NCI-H2171 (cell line): ENCODE measurements around the gene FMN2.

ENCODE experiments used
- DNase-seq: peaks from one replicate; lab custom pipeline; 2025; lab: John Stamatoyannopoulos, UW

FMN2 gene

GRCh38 chr1:240423246-240423924 lies 331.7 kb downstream of the FMN2 start:
- DNase-seq, result no peak

GRCh38 chr1:240424740-240425464 lies 333.2 kb downstream of the FMN2 start:
- DNase-seq, result no peak

GRCh38 chr1:240426051-240426450 lies 334.4 kb downstream of the FMN2 start:
- no peak for DNase-seq

GRCh38 chr1:240435996-240436566 lies 344.4 kb downstream of the FMN2 start:
- DNase-seq, result no peak

DNA sequence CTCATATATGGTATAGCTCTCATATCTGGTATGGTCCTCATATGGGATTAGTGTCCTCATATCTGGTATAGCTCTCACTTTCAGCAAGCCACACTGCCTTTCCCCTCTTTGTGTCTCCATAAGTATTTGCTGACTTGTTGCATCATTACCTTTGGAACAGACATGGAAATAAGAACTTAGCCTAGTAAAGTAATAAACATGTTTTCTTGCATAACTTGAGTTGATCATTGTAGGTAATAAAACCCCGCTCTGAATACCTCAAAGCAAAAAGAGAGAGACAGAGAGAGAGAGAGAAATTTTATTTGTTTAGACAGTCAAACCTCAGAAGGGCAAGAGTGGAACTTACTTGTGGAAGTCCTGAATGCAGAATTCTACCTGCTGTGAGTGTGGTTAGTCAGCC lies 350.0 kb downstream of the FMN2 start:
- DNase-seq, result no peak

GRCh38 chr1:240445369-240445768 lies 353.7 kb downstream of the FMN2 start:
- DNase-seq, result no peak

GRCh38 chr1:240455228-240455821 lies 363.6 kb downstream of the FMN2 start:
- no peak for DNase-seq

- DNase-seq, result no peak
Measured at GRCh38 chr1:240457203-240457602, 365.5 kb downstream of the FMN2 start.

DNA sequence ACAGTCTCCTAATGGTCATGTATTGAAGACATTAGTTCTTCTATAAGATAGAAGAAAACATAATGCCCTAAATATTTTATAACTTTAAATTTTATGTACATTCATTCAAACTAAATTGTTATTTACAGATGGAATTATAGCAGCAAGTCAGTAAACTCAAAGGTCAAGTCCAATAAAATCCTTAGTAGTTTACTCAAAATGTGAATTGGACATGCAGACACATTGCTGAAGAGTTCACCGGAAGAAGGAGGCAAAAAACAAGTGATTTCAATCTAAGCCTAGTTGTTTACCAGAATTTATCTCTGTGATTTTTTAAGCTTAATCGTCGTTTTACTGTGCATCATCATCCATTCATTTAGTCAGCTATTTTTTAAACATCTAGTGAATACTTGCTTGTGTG lies 370.6 kb downstream of the FMN2 start:
- DNase-seq, result no peak

DNA sequence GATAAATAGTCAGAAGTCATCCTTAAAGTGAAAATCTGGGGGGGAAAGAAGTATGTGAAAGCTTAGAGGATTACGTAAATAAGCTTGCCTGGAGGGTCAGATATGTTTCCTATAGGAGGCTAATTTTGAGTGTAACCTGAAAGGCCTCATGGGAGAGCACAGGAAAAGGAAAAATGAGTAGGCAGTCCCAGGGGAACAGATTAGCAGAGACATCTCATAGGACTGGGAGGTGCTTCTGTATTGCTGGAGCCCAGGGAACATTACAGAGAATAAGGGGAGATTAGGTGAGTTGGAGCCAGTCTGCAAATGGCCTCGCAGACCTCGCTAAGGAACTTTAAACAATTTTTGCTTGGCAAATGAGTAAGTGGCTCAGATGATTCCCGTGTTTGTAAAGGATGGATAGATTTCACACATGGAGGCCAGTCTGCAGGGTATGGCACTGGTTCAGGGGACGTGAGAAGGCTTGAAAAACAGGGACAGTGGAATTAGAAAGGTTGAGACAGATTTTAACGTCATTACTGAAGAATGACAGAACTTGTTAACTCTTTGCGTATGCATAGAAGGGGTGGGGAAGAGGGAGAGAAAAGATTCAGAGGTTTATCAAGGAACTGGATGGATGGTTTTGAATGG lies 371.2 kb downstream of the FMN2 start:
- DNase-seq, result no peak

GRCh38 chr1:240464099-240464498 lies 372.4 kb downstream of the FMN2 start:
- DNase-seq, result no peak

DNA sequence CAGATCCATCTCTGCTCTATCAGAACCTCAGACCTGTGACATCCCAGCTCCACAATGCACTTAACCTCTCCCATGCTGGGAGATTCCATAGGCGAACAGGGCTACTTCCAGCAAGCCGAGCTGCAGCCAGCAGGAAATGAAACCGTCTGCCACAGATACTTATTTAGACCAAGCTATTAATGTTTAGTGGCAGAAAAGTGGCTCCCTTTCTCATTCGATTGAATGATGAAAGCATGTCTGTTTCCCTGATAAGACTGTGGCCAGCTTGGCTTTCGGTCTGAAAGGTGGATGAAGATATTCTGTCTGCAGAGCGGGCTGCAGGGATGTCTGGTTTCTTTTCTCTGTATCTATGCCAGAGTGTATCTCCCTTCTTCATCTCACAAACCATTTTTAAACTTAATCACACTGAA lies 373.9 kb downstream of the FMN2 start:
- no peak for DNase-seq

- DNase-seq, result no peak
Measured at GRCh38 chr1:240466509-240466908, 374.8 kb downstream of the FMN2 start.

DNA sequence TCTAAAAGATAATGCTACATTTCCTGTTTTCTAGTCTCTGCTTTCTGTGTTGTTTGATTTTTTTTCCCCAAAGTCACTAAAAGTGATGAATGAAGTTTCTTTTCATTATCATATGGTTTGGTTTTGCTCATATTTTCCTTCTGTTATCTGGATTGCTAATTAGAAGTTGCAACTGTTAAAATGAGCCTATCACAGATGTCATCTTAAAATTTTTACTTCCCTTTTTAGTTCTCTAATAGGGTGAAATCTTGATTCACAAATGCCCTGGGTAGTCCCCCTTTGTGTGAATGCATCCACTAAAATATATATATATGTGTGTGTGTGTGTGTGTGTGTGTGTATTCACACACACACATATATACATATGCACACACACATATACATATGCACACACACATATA lies 376.2 kb downstream of the FMN2 start:
- no peak for DNase-seq

DNA sequence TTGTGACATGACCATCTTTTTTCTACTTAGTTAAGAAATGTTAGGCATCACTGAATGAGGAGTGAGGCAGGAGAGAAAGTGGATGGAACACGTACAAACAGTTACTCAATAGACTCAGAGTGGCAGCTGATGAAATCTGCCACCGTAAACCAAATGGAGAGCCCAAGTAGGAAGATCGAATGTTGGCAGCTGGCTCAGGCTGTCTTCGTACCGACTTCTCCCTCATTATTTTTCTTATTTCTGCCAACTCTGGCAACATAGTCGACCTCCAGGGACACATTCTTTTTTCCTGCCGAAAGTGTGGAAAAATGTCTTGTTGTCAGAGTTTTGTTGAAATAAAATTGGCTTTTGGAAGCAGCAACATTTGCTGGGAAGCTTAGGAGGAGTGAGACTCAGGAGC lies 377.0 kb downstream of the FMN2 start:
- DNase-seq, result no peak

DNA sequence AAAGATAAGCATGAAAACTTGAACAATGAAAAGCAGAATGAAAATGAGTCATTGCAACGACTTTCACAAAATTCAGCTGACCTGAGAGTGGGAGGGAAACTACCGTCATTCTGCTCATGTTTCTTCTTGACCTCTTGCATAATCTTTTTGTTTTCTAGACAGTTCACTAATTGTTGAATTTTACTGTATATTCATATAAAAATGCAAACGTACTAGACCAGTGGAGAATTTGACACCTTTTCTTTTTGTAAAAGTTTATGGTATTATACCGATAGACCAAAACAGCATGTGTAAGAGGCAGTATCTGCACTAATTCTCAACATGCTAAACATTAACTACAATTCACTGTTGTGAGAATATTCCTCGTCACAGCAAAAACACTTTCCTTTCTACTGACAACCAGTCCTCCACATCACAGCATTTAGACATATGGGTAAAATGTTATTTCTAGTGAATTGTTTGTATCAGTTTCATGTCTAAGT lies 382.5 kb downstream of the FMN2 start:
- no peak for DNase-seq

- no peak for DNase-seq
Measured at GRCh38 chr1:240475832-240476231, 384.1 kb downstream of the FMN2 start.

- no peak for DNase-seq
Measured at GRCh38 chr1:240478536-240478935, 386.9 kb downstream of the FMN2 start.

- no peak for DNase-seq
Measured at GRCh38 chr1:240484804-240485443, 393.2 kb downstream of the FMN2 start.

DNA sequence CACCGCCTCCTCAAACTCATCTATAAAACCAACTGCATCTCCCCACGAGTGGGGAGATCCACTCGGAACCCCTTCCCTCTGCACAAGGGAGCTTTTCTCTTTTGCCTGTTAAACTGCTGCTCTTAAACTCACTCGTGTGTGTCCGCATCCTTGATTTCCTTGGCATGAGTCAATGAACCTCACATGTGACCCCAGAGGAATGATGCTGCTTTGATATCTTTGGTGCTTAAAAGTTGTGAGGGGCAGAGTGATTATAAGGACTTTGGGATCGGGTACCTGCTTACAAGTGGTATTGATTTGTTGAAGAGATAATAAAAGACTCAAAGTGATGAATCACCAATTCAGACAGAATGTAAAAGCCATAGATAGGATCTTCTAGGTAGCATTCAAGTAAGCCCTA lies 394.9 kb downstream of the FMN2 start:
- DNase-seq, result no peak

GRCh38 chr1:240487493-240487892 lies 395.8 kb downstream of the FMN2 start:
- DNase-seq, result no peak

- DNase-seq, result no peak
Measured at GRCh38 chr1:240491156-240491555, 399.5 kb downstream of the FMN2 start.
